Measurements from ENCODE around the gene AGAP5. TPM values are rescaled to one million over a fixed set of nuclear protein-coding genes. Genes with fewer than 3 reads are reported as not detected.

AGAP5 gene
- total and polyA plus RNA-seq, 2 of the 13 experiments (the other 11 are each of a cell fraction or from before 2014, with no cell fraction given): 5.3 to 7.9 TPM

DNA sequence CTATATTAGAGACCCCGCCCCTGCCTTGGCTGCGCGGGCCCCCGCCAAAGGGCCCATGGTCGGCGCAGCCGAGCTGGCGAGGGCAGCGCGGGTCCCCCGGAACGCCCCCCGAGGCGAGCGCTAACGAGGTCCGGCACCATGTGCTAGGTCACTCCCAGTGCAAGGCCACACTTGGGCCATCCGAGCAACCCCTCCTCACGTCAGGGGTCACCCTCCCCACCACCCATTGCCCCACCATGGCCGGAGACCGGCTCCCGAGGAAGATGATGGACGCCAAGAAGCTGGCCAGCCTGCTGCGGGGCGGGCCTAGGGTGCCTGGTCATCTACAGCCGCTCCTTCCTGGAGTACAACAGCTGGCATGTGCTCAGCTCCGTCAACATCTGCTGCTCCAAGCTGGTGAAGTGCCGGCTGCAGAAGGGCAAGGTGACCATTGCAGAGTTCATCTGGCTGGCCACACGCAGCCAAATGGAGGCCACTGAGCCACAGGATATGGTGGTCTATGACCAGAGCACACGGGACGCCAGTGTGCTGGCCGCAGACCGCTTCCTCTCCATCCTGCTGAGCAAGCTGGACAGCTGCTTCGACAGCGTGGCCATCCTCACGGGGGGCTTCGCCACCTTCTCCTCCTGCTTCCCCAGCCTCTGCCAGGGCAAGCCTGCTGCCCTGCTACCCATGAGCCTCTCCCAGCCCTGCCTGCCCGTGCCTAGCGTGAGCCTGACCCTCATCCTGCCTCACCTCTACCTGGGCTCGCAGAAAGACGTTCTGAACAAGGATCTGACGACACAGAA, 33.9 kb upstream of the AGAP5 start:
- Histone ChIP-seq H2AFZ (ENCODE audit: low read length) (no peak overlapping the region), H3K4me2 (ENCODE audit: low read depth, low read length) (peak overlapping the region; percentile 70), H3K27me3 (ENCODE audit: control insufficient read depth in 1 of 2, insufficient read depth in 2 of 2, low read length in 2 of 2) (no peaks in the 10 kb centered on the region; a peak in 1 of 5 replicates), H3K4me3 (replicated peaks in 1 of 3; ENCODE audit: insufficient read depth in 1 of 3, low read depth in 2 of 3, low read length in 3 of 3) (0 out of 6 replicates have a peak overlapping the region, but pooled peaks of 1 of the 3 experiments have one; percentile 96), H3K79me2 (ENCODE audit: insufficient read depth, low read length) (peaks cover 13% of the 10 kb centered on the region), H4K20me1 (ENCODE audit: insufficient read depth, low read length) (no peaks in the 10 kb centered on the region), H3K27ac (ENCODE audit: extremely low read length, insufficient read depth, low read length) (no peak overlapping the region), H3K9me3 (ENCODE audit: low read length) (no peaks in the 10 kb centered on the region), H3K9ac (ENCODE audit: insufficient read depth, low read depth, low read length) (0 out of 2 replicates have a peak overlapping the region, but pooled peaks have one; percentile 95), H3K36me3 (replicated peaks in 1 of 2; ENCODE audit: control insufficient read depth in 1 of 2, insufficient read depth in 2 of 2, low read length in 2 of 2) (peaks cover 0 to 5% of the 10 kb centered on the region in 2 experiments; a peak in 3 of 5 replicates), H3K4me1 (ENCODE audit: insufficient read depth, low read length) (no peaks in the 10 kb centered on the region; the same call in 1 of the 2 replicates)
- in situ Hi-C loops (cut with HindIII; ENCODE audit: extremely low pct_ligation_motif_present, low pct_unique_long_range_greater_than_20kb) (no loop called here), intact Hi-C loops (cut with micrococcal nuclease; ENCODE audit: unreplicated experiment) (no loop called here)
- WGBS (ENCODE audit: low lambda C conversion rate): 96% methylated on average over 22 of the region's 42 CpGs
- peak; percentile 33 for TF ChIP-seq HNRNPLL (IDR thresholded peaks at IDR 0.05; ENCODE audit: low read depth, low read length, poor library complexity, severe bottlenecking)
- TF ChIP-seq, protein P1, sequence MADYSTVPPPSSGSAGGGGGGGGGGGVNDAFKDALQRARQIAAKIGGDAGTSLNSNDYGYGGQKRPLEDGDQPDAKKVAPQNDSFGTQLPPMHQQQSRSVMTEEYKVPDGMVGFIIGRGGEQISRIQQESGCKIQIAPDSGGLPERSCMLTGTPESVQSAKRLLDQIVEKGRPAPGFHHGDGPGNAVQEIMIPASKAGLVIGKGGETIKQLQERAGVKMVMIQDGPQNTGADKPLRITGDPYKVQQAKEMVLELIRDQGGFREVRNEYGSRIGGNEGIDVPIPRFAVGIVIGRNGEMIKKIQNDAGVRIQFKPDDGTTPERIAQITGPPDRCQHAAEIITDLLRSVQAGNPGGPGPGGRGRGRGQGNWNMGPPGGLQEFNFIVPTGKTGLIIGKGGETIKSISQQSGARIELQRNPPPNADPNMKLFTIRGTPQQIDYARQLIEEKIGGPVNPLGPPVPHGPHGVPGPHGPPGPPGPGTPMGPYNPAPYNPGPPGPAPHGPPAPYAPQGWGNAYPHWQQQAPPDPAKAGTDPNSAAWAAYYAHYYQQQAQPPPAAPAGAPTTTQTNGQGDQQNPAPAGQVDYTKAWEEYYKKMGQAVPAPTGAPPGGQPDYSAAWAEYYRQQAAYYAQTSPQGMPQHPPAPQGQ (CRISPR knock-in tag; IDR thresholded peaks at IDR 0.05; ENCODE audit: borderline replicate concordance): no peak
- TF ChIP-seq CENPT (CRISPR knock-in tag; IDR thresholded peaks at IDR 0.05; ENCODE audit: low read depth): 0 out of 2 replicates have a peak, but pooled peaks have one; percentile 34
- ChIA-PET POLR2A (interaction anchor here (4.3 kb wide), 1 partner anchor 12 kb away, joined by 85 read pairs; the partner anchor contains the start of gene SEC24C), CTCF (ENCODE audit: low intra/inter-chr PET ratio, low total read pairs) (no interaction called here)
- ATAC-seq (no peak), DNase-seq (ENCODE audit: low spot score) (no peak), FAIRE-seq (no peak)
- BruUV-seq (replicated peaks): no TSS peak

Measured in HepG2 (cell line).